GM19467 (cell line): ENCODE measurements around the gene DUSP22.
"Not testable (repeated sequence)": the region's sequence is repeated elsewhere in the genome, so short reads cannot be mapped to it uniquely, and the experiment has no call there.

Source experiments
- ATAC-seq: cut with Tn5 transposase; IDR thresholded peaks from one replicate; pipeline ENCODE4 v1.9.1; 2021; ENCODE audit warnings: mild to moderate bottlenecking, moderate library complexity; ENCODE audit not compliant: unreplicated experiment

DUSP22 gene

GRCh38 chr6:322940-323729, 30.8 kb downstream of the DUSP22 start:
- no peak for ATAC-seq

- ATAC-seq = no peak
Observed at GRCh38 chr6:323730-324088, 31.4 kb downstream of the DUSP22 start.

GRCh38 chr6:324116-324728, 31.9 kb downstream of the DUSP22 start:
- no peak for ATAC-seq

GRCh38 chr6:324729-325125, 32.4 kb downstream of the DUSP22 start:
- no peak for ATAC-seq

GRCh38 chr6:325161-325860, 33.0 kb downstream of the DUSP22 start:
- not testable (repeated sequence) for ATAC-seq

- not testable (repeated sequence) for ATAC-seq
Observed at GRCh38 chr6:326066-326465, 33.8 kb downstream of the DUSP22 start.

GRCh38 chr6:326896-327537, 34.7 kb downstream of the DUSP22 start:
- no peak for ATAC-seq

GRCh38 chr6:327538-328116, 35.3 kb downstream of the DUSP22 start:
- no peak for ATAC-seq

- ATAC-seq = peak; percentile 71
Observed at GRCh38 chr6:328136-328670, 35.9 kb downstream of the DUSP22 start.

- ATAC-seq = no peak
Observed at GRCh38 chr6:328924-329323, 36.6 kb downstream of the DUSP22 start.

GRCh38 chr6:329888-330691, 37.8 kb downstream of the DUSP22 start:
- ATAC-seq = no peak

- ATAC-seq = no peak
Observed at GRCh38 chr6:330948-331347, 38.7 kb downstream of the DUSP22 start.

GRCh38 chr6:331622-332521, 39.6 kb downstream of the DUSP22 start:
- peak; percentile 45 for ATAC-seq

GRCh38 chr6:332671-333070, 40.4 kb downstream of the DUSP22 start:
- no peak for ATAC-seq

GRCh38 chr6:333379-334002, 41.2 kb downstream of the DUSP22 start:
- ATAC-seq = no peak

GRCh38 chr6:334536-335510, 42.5 kb downstream of the DUSP22 start:
- no peak for ATAC-seq

- ATAC-seq = no peak
Observed at GRCh38 chr6:335572-335971, 43.3 kb downstream of the DUSP22 start.
